ENCODE measurements around the gene PTPRG. TPM values are rescaled to one million over a fixed set of nuclear protein-coding genes. Genes with fewer than 3 reads are reported as not detected.

PTPRG gene
- total and polyA plus RNA-seq, 2 donors (not counting 1 experiment from before 2014, with no cell fraction given) = 67.0 to 97.9 TPM

DNA sequence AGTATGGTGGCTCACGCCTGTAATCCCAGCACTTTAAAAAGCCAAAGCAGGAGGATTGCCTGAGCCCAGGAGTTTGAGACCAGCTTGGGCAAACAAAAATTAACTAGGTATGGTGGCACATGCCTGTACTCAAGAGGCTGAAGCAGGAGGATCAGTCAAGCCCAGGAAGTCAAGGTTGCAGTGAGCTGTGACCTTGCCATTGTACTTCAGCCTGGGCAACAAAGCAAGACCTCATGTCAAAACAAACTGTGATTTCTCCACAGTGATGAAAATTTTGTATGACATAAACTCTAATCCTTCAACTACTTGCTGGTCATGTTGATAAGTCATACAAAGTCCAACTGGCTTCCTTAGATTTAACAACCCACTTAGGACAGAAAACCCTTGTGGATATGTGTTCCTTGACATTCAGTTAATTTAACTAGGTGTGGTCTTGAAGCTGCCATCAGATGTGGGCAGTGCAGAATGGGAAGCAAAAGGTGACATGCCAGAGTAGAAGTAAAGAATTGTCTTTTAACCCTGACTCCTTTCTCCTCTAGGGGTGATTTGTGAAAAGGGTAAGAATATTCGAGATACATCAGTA lies 263.3 kb downstream of the PTPRG start:
- Histone ChIP-seq H3K4me3 (replicated peaks in 1 of 4; ENCODE audit: control extremely low read depth in 1 of 4, insufficient read depth in 1 of 4, low read depth in 3 of 4, low read length in 4 of 4) (no peak overlapping the region), H3K36me3 (ENCODE audit: control insufficient read depth, insufficient read depth, low read length) (no peaks in the 10 kb centered on the region), H3K9ac (ENCODE audit: insufficient read depth, low read length) (no peak overlapping the region), H3K27ac (ENCODE audit: insufficient read depth, low read length) (no peak overlapping the region), H3K4me2 (ENCODE audit: extremely low read depth, insufficient read depth, low read length) (no peak overlapping the region), H3K9me3 (ENCODE audit: control insufficient read depth, insufficient read depth, low read depth, low read length) (no peaks in the 10 kb centered on the region), H3K4me1 (ENCODE audit: control insufficient read depth, extremely low read depth, insufficient read depth, low read length) (peaks cover 5% of the 10 kb centered on the region), H2AFZ (ENCODE audit: low read length) (no peak overlapping the region), H3K27me3 (ENCODE audit: control insufficient read depth, insufficient read depth, low read length) (no peaks in the 10 kb centered on the region), H4K20me1 (ENCODE audit: control insufficient read depth, extremely low read depth, insufficient read depth, low read length) (no peaks in the 10 kb centered on the region), H3K79me2 (ENCODE audit: control insufficient read depth, insufficient read depth, low read length) (no peaks in the 10 kb centered on the region)
- no peak for TF ChIP-seq EZH2 (IDR thresholded peaks at IDR 0.05; ENCODE audit: low read length, missing control alignments)
- TF ChIP-seq, protein P1, sequence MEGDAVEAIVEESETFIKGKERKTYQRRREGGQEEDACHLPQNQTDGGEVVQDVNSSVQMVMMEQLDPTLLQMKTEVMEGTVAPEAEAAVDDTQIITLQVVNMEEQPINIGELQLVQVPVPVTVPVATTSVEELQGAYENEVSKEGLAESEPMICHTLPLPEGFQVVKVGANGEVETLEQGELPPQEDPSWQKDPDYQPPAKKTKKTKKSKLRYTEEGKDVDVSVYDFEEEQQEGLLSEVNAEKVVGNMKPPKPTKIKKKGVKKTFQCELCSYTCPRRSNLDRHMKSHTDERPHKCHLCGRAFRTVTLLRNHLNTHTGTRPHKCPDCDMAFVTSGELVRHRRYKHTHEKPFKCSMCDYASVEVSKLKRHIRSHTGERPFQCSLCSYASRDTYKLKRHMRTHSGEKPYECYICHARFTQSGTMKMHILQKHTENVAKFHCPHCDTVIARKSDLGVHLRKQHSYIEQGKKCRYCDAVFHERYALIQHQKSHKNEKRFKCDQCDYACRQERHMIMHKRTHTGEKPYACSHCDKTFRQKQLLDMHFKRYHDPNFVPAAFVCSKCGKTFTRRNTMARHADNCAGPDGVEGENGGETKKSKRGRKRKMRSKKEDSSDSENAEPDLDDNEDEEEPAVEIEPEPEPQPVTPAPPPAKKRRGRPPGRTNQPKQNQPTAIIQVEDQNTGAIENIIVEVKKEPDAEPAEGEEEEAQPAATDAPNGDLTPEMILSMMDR (conservative IDR thresholded peaks at IDR 0.05 in 1 of 2, IDR thresholded peaks at IDR 0.05 in 1 of 2; ENCODE audit: low read depth in 1 of 2, low read length in 2 of 2) = no peak
- DNase-seq (ENCODE audit: low read depth in 2 of 2) = no peak

DNA sequence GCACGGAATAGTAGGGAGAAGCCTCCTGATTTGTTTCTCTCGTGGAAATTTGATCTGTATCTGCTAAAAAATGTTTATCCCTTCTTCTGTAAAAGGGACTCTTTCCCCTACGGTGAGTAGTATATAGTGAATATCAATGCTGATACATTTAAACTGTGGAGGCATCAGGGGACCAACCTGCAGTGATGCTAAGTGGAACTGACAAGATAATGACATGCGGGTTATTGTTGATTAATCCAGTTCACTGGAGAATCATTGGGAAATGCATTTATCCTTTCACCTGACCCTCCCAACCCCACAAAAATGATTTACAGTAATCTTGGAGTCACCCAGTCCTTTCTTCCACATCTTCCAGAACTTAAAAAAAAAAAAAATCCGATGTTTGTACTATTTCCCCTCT lies 264.8 kb downstream of the PTPRG start:
- Histone ChIP-seq H4K20me1 (ENCODE audit: control insufficient read depth, extremely low read depth, insufficient read depth, low read length) (no peaks in the 10 kb centered on the region), H3K4me3 (replicated peaks in 1 of 4; ENCODE audit: control extremely low read depth in 1 of 4, insufficient read depth in 1 of 4, low read depth in 3 of 4, low read length in 4 of 4) (no peak overlapping the region), H2AFZ (ENCODE audit: low read length) (no peak overlapping the region), H3K4me2 (ENCODE audit: extremely low read depth, insufficient read depth, low read length) (no peak overlapping the region), H3K27me3 (ENCODE audit: control insufficient read depth, insufficient read depth, low read length) (no peaks in the 10 kb centered on the region), H3K9ac (ENCODE audit: insufficient read depth, low read length) (no peak overlapping the region), H3K27ac (ENCODE audit: insufficient read depth, low read length) (no peak overlapping the region), H3K9me3 (ENCODE audit: control insufficient read depth, insufficient read depth, low read depth, low read length) (no peaks in the 10 kb centered on the region), H3K36me3 (ENCODE audit: control insufficient read depth, insufficient read depth, low read length) (no peaks in the 10 kb centered on the region), H3K79me2 (ENCODE audit: control insufficient read depth, insufficient read depth, low read length) (no peaks in the 10 kb centered on the region), H3K4me1 (ENCODE audit: control insufficient read depth, extremely low read depth, insufficient read depth, low read length) (peaks cover 9% of the 10 kb centered on the region)
- TF ChIP-seq, protein P1 (conservative IDR thresholded peaks at IDR 0.05 in 1 of 2, IDR thresholded peaks at IDR 0.05 in 1 of 2; ENCODE audit: low read depth in 1 of 2, low read length in 2 of 2) = no peak
- TF ChIP-seq EZH2 (IDR thresholded peaks at IDR 0.05; ENCODE audit: low read length, missing control alignments) = no peak
- DNase-seq (ENCODE audit: low read depth in 2 of 2) = no peak

DNA sequence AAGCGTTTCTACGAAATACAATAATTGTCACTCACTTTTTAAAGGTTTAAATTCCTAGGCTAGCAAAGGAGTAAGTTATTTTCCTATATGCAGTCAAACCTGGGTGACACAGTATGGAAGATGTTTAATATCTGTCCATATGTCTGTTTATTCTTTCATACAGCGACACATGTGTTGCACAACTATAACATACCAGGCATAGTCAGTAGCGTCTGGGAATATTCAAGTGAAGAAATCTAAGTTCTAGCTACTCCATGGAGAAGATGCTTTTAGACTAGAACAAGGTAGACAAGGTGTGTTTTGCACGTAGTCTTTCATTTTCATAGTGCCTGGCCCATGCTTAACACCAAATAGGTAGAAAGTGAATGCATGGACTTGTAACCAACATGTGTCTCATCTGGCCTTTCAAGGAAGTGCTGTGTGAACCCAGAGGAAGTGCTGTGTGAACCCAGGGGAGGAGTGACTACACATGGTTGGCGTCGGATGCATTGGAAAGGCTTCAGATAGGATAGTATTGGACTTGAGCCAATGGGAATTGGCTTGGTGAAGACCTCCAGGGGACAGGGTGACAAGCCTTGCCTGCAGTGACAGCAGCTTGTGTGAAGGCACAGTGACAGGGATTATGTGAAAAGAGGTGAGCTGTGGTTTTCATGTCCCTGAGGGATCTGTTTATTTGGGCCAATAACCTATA lies 267.0 kb downstream of the PTPRG start:
- no peak overlapping the region for H3K4me2 ChIP-seq (ENCODE audit: extremely low read depth, insufficient read depth, low read length)
- H3K36me3 ChIP-seq (ENCODE audit: control insufficient read depth, insufficient read depth, low read length) = no peaks in the 10 kb centered on the region
- H3K79me2 ChIP-seq (ENCODE audit: control insufficient read depth, insufficient read depth, low read length) = no peaks in the 10 kb centered on the region
- no peak overlapping the region for H2AFZ ChIP-seq (ENCODE audit: low read length)
- no peaks in the 10 kb centered on the region for H3K9me3 ChIP-seq (ENCODE audit: control insufficient read depth, insufficient read depth, low read depth, low read length)
- H3K27me3 ChIP-seq (ENCODE audit: control insufficient read depth, insufficient read depth, low read length) = no peaks in the 10 kb centered on the region
- H3K4me1 ChIP-seq (ENCODE audit: control insufficient read depth, extremely low read depth, insufficient read depth, low read length) = peaks cover 11% of the 10 kb centered on the region
- H3K27ac ChIP-seq (ENCODE audit: insufficient read depth, low read length) = no peak overlapping the region
- DNase-seq (ENCODE audit: low read depth in 2 of 2) = peak in 1 of 2 donors; percentile 26
- H4K20me1 ChIP-seq (ENCODE audit: control insufficient read depth, extremely low read depth, insufficient read depth, low read length) = no peaks in the 10 kb centered on the region
- no peak overlapping the region for H3K4me3 ChIP-seq (replicated peaks in 1 of 4; ENCODE audit: control extremely low read depth in 1 of 4, insufficient read depth in 1 of 4, low read depth in 3 of 4, low read length in 4 of 4)
- H3K9ac ChIP-seq (ENCODE audit: insufficient read depth, low read length) = no peak overlapping the region
- no peak for TF ChIP-seq EZH2 (IDR thresholded peaks at IDR 0.05; ENCODE audit: low read length, missing control alignments)
- TF ChIP-seq, protein P1 (conservative IDR thresholded peaks at IDR 0.05 in 1 of 2, IDR thresholded peaks at IDR 0.05 in 1 of 2; ENCODE audit: low read depth in 1 of 2, low read length in 2 of 2) = no peak
